Kidney (tissue), 14 donors: ENCODE data around the gene USF3. TPM values are rescaled to one million over a fixed set of nuclear protein-coding genes. Genes with fewer than 3 reads are reported as not detected.

Source experiments
- DNase-seq, 5 donors: peaks; one replicate each; pipeline ENCODE4 v3.0.0-alpha.2; 2013 to 2020
- FAIRE-seq: peaks from 2 replicates; lab custom pipeline; 2012; peaks lifted over from hg19 to GRCh38; lab: Jason Lieb, UNC
- H3K27ac ChIP-seq, 2 donors: one replicate each; pipeline ENCODE4 v1.7.0; 2013; ENCODE audit warnings: low read depth in 2 of 2, low read length in 2 of 2, inconsistent platforms in 1 of 2
- H3K27me3 ChIP-seq: one replicate; pipeline ENCODE4 v1.7.1; 2013; ENCODE audit warnings: low read length, inconsistent platforms; ENCODE audit not compliant: control insufficient read depth, insufficient read depth
- H3K36me3 ChIP-seq, 3 donors: one replicate each; pipeline versions ENCODE4 v1.7.0 to v1.7.1; 2013; ENCODE audit warnings: low read length in 3 of 3, control low read depth in 1 of 3, inconsistent platforms in 1 of 3; ENCODE audit not compliant: insufficient read depth in 3 of 3, control insufficient read depth in 2 of 3
- H3K4me1 ChIP-seq, 3 donors: one replicate each; pipeline versions ENCODE4 v1.7.0 to v1.7.1; 2013; ENCODE audit warnings: low read length in 3 of 3, inconsistent platforms in 1 of 3, low read depth in 1 of 3; ENCODE audit not compliant: control insufficient read depth in 2 of 3, insufficient read depth in 2 of 3
- H3K4me3 ChIP-seq, 3 donors: one replicate each; pipeline versions ENCODE4 v1.7.0 to v1.8.1; 2013; ENCODE audit warnings: low read length in 3 of 3, control low read depth in 1 of 3, inconsistent platforms in 1 of 3
- H3K9ac ChIP-seq, 3 donors: one replicate each; pipeline versions ENCODE4 v1.7.0 to v1.7.1; 2013; ENCODE audit warnings: low read length in 3 of 3, control low read depth in 1 of 3, inconsistent platforms in 1 of 3
- H3K9me3 ChIP-seq, 3 donors: one replicate each; pipeline versions ENCODE4 v1.7.0 to v1.7.1; 2013; ENCODE audit warnings: low read length in 3 of 3, control low read depth in 1 of 3, inconsistent platforms in 1 of 3; ENCODE audit not compliant: control insufficient read depth in 2 of 3, insufficient read depth in 1 of 3
- CTCF ChIP-seq: IDR thresholded peaks from 3 replicates; pipeline ENCODE4 v1.5.1; 2012; ENCODE audit warnings: mild to moderate bottlenecking, moderate library complexity, borderline replicate concordance; ENCODE audit not compliant: insufficient read depth; ENCODE audit errors: extremely low read depth
- intact Hi-C: fragments of 100-400 bp; cut with DNase I; formaldehyde crosslinking; loops from one replicate; pipeline ENCODE4 v1.11.1; 2022
- polyA plus RNA-seq: library from polyadenylated mRNA; stranded (reverse); fragments of 350-450 nt; fragmentation: Illumina TruSeq; extraction: RNeasy Lipid Tissue Mini Kit (QIAGEN cat#74804); gene quantifications from one replicate; pipeline ENCODE4 v1.2.3, GENCODE V29; 2014; ENCODE audit warnings: low read depth, low replicate concordance; ENCODE audit not compliant: insufficient read depth
- total RNA-seq: library from RNA; stranded (reverse); fragmentation: NEBNext Ultra II Directional; extraction: Animal tissue kit (Norgen Biotek cat#: 25700); gene quantifications from one replicate; pipeline ENCODE4 v1.2.1, GENCODE V29; 2021
- donor health status: control.
- donor health status: control.
- donor health status: control.
- donor health status: control.
- donor health status: control.
- donor health status: DM: yes; HTN: yes; CAD: no.
- donor health status: Normal renal cell carcinoma (clear cell type).

USF3 gene
- total and polyA plus RNA-seq, 2 donors from 2014 or later: 6.5 to 21.3 TPM

DNA sequence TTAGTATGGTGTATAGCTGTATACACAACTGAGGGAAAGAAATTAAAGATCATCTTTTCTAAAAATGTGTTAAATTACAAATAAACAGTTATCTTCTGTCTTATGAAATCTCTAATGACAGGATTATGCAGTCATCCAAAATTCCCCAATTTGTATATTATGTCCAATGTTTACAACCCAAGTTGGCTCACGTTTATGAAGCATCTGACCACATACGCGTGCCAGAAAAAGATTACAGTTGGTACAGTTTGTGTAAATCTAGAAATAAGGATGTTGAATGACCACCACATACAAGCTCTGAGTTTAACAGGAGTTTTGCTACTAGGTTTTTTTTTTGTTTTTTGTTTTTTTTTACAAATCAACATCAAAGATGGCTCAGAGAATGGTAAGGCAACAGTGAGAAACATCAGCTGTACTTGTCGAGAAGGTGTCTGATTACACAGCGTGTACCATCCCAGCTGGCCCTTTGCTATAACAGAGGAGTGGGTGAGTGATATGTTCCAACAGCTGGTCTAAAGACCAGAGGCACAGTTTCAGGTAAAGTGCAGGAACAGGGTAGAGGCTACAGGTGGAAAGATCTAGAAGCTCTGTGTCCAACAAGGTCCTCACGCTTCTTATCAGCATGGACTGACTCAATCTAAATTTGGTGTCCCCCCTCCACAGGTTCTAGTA, 47.1 kb downstream of the USF3 start:
- Histone ChIP-seq H3K9ac (no peak overlapping the region), H3K27me3 (no peaks in the 10 kb centered on the region), H3K9me3 (no peaks in the 10 kb centered on the region), H3K4me1 (no peaks in the 10 kb centered on the region), H3K36me3 (no peaks in the 10 kb centered on the region), H3K27ac (no peak overlapping the region), H3K4me3 (no peak overlapping the region)
- FAIRE-seq (no peak), DNase-seq (no peak)
- TF ChIP-seq CTCF: no peak
- intact Hi-C loops: no loop called here

- H3K27me3 ChIP-seq: no peaks in the 10 kb centered on the region
- DNase-seq (no peak), FAIRE-seq (no peak)
- no peak overlapping the region for H3K9ac ChIP-seq
- H3K9me3 ChIP-seq: no peaks in the 10 kb centered on the region
- no peak overlapping the region for H3K27ac ChIP-seq
- H3K4me3 ChIP-seq: no peak overlapping the region
- no peak for TF ChIP-seq CTCF
- intact Hi-C loops: no loop called here
- H3K4me1 ChIP-seq: no peaks in the 10 kb centered on the region
- no peaks in the 10 kb centered on the region for H3K36me3 ChIP-seq
These were observed 47.9 kb downstream of the USF3 start for GRCh38 chr3:113648524-113648923.

DNA sequence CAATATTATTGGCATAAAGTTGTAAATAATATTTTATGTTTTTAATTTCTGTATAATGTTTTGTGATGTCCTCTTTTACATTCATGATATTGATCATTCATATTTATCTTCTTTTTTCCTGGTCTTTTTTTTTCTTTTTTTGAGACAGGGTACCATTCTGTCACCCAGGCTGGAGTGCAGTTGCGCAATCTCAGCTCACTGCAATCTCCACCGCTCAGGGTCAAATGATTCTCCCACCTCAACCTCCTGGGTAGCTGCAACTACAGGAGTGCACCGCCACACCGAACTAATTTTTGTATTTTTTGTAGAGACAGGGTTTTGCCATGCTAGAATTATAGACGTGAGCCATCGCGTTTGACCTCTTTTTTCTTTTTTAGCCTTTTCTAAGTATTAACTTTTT, 52.9 kb downstream of the USF3 start:
- intact Hi-C loops: no loop called here
- FAIRE-seq: no peak
- H3K27me3 ChIP-seq: no peaks in the 10 kb centered on the region
- H3K9ac ChIP-seq: no peak overlapping the region
- no peaks in the 10 kb centered on the region for H3K9me3 ChIP-seq
- TF ChIP-seq CTCF: no peak
- no peaks in the 10 kb centered on the region for H3K4me1 ChIP-seq
- H3K4me3 ChIP-seq: no peak overlapping the region
- no peak overlapping the region for H3K27ac ChIP-seq
- no peak for DNase-seq
- no peaks in the 10 kb centered on the region for H3K36me3 ChIP-seq

DNA sequence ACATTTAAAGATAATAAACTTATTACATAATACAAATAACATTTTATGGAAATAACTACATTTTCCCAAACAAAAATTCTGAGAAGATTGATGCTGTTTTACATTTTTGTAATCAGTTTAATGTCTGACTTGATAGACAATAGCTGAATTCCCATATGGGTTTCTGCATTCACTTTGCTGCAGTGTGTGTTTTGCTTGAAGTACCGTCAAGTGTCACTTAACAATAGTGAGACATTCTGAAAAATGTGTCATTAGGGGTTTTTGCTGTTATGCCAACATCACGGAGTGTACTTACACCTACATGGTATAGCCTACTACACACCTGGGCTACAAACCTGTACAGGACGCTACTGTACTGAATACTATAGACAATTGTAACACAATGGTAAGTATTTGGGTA, 57.5 kb downstream of the USF3 start:
- DNase-seq: no peak

More for the DNA sequence above, 57.5 kb downstream of the USF3 start:
- no peaks in the 10 kb centered on the region for H3K36me3 ChIP-seq
- H3K4me1 ChIP-seq: no peaks in the 10 kb centered on the region
- no peak overlapping the region for H3K9ac ChIP-seq
- no peaks in the 10 kb centered on the region for H3K9me3 ChIP-seq
- no peak for TF ChIP-seq CTCF
- no peak overlapping the region for H3K27ac ChIP-seq
- no peak overlapping the region for H3K4me3 ChIP-seq
- H3K27me3 ChIP-seq: no peaks in the 10 kb centered on the region
- no peak for FAIRE-seq
- intact Hi-C loops: no loop called here
